Uterus (tissue), 2 donors: ENCODE data around the gene ZNF750.

Experiments
- POLR2A ChIP-seq, 2 donors: fragments of 450-650 bp; IDR thresholded peaks; one replicate each; pipeline ENCODE4 v1.6.1; 2016; ENCODE audit warnings: antibody characterized with exemption in 2 of 2, mild to moderate bottlenecking in 1 of 2, moderate library complexity in 1 of 2
- TF ChIP-seq, protein P1 (sequence below), 4 experiments: fragments of 200-600 bp in 2 of 4; fragments of 450-650 bp in 2 of 4; sonication (generic) in 2 of 4; IDR thresholded peaks; one replicate each; pipeline ENCODE4 v1.5.1; 2016 to 2019; ENCODE audit warnings: antibody characterized with exemption in 4 of 4, mild to moderate bottlenecking in 2 of 4, moderate library complexity in 1 of 4

DNA sequence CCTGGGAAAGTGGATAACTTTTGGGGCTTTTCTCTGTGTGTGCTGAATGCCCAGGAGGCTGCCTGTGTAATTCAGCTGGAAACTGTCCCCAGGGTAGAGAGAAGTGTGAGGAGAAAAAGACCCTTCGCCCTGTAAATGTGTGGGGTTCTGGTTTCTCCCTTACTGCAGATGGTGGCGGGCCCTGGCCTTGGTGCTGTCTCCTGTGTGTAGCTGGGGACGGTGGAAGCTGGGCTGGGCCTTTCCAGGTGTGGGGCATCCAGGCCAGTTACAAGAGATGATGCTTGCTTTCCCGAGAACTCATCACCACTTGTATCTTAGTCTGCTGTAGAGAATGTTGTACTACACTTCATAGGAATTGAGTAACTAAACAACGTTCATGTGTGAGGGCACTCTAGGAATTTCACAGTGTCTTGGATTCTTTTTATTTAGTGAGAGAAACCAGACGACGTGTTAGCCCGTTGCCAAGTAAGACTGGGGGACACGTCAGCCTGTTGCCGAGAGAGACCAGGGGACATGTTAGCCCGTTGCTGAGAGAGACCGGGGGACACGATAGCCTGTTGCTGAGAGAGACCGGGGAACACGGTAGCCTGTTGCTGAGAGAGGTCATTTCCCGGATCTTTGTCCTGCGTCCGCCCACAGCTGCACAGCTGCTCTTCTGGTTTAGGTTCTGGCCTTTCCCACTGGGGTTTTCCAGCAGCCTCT lies 44.9 kb downstream of the ZNF750 start:
- TF ChIP-seq, protein P1, sequence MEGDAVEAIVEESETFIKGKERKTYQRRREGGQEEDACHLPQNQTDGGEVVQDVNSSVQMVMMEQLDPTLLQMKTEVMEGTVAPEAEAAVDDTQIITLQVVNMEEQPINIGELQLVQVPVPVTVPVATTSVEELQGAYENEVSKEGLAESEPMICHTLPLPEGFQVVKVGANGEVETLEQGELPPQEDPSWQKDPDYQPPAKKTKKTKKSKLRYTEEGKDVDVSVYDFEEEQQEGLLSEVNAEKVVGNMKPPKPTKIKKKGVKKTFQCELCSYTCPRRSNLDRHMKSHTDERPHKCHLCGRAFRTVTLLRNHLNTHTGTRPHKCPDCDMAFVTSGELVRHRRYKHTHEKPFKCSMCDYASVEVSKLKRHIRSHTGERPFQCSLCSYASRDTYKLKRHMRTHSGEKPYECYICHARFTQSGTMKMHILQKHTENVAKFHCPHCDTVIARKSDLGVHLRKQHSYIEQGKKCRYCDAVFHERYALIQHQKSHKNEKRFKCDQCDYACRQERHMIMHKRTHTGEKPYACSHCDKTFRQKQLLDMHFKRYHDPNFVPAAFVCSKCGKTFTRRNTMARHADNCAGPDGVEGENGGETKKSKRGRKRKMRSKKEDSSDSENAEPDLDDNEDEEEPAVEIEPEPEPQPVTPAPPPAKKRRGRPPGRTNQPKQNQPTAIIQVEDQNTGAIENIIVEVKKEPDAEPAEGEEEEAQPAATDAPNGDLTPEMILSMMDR (IDR thresholded peaks at IDR 0.05): no peak
- no peak for TF ChIP-seq POLR2A (IDR thresholded peaks at IDR 0.05)
